ENCODE measurements around the gene HBM. TPM values are rescaled to one million over a fixed set of nuclear protein-coding genes. Genes with fewer than 3 reads are reported as not detected.
"Not testable (repeated sequence)": the region's sequence is repeated elsewhere in the genome, so short reads cannot be mapped to it uniquely, and the experiment has no call there.

Gene HBM
- total RNA-seq, 1 donor from 2014 or later = 10.4 TPM

DNA sequence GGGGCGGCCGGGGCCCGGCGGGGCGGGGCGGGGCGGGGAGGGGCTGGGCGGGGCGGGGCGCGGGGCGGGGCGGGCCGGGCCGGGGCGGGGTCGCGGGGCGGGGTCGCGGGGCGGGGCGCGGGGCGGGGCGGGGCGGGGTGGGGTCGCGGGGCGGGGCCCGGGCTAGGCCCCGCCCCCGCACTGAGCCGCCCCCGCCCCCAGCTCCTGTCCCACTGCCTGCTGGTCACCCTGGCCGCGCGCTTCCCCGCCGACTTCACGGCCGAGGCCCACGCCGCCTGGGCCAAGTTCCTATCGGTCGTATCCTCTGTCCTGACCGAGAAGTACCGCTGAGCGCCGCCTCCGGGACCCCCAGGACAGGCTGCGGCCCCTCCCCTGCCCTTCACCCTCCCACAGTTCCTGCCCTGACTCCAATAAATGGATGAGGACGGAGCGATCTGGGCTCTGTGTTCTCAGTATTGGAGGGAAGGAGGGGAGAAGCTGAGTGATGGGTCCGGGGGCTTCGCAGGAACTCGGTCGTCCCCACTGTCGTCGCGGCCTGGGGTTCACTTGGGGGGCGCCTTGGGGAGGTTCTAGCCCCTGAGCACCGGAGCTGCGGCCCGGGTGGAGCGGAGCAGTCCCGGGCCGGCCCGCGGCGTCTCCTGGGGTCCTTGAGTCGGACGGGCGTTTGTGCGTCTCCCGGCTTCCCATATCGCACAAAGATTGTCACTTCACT lies 795 bp upstream of the HBM start:
- no peak for ATAC-seq
- intact Hi-C loops (cut with DNase I) = no loop called here
- no peak for DNase-seq (ENCODE audit: low spot score)

DNA sequence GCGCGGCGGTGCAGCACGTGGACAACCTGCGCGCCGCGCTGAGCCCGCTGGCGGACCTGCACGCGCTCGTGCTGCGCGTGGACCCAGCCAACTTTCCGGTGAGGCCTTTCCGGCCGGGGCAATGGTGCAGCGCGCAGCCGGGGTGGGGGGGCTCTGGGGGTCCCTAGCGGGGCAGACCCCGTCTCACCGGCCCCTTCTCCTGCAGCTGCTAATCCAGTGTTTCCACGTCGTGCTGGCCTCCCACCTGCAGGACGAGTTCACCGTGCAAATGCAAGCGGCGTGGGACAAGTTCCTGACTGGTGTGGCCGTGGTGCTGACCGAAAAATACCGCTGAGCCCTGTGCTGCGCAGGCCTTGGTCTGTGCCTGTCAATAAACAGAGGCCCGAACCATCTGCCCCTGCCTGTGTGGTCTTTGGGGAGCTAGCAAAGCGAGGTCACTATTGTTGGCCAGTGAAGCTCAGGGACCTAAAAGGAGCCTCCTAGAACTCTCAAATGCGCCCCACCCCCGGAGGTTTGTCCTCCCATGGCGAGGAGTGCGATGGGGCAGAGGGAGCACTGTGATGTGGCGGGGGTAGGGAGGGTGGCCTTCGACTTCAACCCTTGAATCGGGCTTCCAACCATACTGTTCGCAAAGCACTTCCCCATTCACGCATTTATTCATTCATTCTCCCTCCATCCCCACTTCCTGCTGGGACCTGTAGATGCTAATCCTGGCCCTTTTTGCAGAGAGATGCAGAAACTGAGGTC lies 770 bp downstream of the HBM start:
- ATAC-seq (no peak), DNase-seq (ENCODE audit: low spot score) (no peak)
- intact Hi-C loops (cut with DNase I) = no loop called here

DNA sequence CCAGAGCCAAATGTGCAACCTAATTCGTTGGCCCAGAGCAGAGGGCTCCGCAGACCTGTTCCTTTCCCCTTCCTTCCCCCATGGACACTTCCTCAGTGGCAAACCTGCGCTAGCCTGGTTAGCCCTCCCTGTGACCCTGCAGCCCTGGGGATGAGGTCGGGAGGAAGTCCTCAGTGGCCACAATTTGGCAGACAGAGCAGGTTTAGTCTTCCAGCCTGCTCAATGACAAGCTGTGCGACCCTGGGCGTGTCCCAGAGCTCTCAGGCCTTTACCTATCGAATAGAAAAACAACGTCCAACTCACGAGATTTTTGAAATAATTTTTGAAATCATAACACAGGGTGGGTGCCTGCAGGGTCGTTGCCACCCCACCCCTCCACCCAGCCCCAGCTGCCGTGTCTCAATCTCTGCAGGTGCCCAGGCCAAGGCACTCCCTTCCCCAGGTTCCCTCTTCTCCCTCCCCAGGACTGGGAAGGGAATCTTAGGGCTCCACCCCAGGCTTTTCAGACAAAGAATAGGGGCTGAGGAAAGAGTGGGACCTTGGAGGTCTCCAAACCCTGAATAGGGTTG lies 1.4 kb downstream of the HBM start:
- DNase-seq (ENCODE audit: low spot score) (no peak), ATAC-seq (no peak)
- intact Hi-C loops (cut with DNase I) = no loop called here

DNA sequence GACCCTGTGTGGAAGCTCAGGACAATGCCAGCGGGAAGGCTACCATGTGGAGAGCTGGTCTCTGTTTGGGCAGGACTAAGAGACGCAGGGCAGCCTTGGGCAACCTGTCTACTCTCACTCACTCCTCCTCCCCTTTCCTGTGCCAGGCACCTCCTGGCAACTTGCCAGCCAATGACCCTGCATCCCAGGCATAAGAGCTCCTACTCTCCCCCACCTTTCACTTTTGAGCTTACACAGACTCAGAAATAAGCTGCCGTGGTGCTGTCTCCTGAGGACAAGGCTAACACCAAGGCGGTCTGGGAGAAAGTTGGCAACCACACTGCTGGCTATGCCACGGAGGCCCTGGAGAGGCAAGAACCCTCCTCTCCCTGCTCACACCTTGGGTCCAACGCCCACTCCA lies 2.6 kb downstream of the HBM start:
- DNase-seq (ENCODE audit: low spot score) = no peak
- no peak for ATAC-seq
- intact Hi-C loops (cut with DNase I) = no loop called here

DNA sequence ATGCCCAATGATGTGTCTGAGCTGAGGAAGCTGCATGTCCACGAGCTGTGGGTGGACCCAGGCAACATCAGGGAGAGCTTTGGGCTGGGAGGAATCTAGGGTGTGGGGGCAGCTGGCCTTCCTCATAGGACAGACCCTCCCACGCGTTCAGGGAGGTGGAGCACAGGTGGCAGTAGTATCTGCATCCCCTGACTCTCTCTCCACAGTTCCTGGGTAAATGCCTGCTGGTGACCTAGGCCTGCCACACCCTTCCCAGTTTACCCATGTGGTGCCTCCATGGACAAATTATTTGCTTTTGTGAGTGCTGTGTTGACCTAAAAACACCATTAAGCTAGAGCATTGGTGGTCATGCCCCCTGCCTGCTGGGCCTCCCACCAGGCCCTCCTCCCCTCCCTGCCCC lies 3.2 kb downstream of the HBM start:
- intact Hi-C loops (cut with DNase I) = no loop called here
- no peak for DNase-seq (ENCODE audit: low spot score)
- ATAC-seq = no peak

DNA sequence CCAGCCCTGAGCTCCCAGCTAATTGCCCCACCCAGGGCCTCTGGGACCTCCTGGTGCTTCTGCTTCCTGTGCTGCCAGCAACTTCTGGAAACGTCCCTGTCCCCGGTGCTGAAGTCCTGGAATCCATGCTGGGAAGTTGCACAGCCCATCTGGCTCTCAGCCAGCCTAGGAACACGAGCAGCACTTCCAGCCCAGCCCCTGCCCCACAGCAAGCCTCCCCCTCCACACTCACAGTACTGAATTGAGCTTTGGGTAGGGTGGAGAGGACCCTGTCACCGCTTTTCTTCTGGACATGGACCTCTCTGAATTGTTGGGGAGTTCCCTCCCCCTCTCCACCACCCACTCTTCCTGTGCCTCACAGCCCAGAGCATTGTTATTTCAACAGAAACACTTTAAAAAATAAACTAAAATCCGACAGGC lies 4.3 kb downstream of the HBM start:
- DNase-seq (ENCODE audit: low spot score); intact Hi-C loops (cut with DNase I): not testable (repeated sequence)
- peak; percentile 53 for ATAC-seq

DNA sequence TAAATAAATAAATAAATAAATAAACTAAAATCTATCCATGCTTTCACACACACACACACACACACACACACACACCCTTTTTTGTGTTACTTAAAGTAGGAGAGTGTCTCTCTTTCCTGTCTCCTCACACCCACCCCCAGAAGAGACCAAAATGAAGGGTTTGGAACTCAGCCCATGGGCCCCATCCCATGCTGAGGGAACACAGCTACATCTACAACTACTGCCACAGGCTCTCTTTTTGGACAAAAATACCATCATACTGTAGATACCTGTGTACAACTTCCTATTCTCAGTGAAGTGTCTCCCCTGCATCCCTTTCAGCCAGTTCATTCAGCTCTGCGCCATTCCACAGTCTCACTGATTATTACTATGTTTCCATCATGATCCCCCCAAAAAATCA lies 5.0 kb downstream of the HBM start:
- intact Hi-C loops (cut with DNase I) = no loop called here
- ATAC-seq = no peak
- no peak for DNase-seq (ENCODE audit: low spot score)

DNA sequence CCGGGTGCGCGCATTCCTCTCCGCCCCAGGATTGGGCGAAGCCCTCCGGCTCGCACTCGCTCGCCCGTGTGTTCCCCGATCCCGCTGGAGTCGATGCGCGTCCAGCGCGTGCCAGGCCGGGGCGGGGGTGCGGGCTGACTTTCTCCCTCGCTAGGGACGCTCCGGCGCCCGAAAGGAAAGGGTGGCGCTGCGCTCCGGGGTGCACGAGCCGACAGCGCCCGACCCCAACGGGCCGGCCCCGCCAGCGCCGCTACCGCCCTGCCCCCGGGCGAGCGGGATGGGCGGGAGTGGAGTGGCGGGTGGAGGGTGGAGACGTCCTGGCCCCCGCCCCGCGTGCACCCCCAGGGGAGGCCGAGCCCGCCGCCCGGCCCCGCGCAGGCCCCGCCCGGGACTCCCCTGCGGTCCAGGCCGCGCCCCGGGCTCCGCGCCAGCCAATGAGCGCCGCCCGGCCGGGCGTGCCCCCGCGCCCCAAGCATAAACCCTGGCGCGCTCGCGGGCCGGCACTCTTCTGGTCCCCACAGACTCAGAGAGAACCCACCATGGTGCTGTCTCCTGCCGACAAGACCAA lies 6.7 kb downstream of the HBM start, which contains the start of gene HBA2:
Gene HBA2, plus strand, starts transcription at position 503 of the 568 bp plus-strand sequence. Its CDS starts 37 bp downstream, at position 540.
- DNase-seq (ENCODE audit: low spot score); ATAC-seq; intact Hi-C loops (cut with DNase I): not testable (repeated sequence)

DNA sequence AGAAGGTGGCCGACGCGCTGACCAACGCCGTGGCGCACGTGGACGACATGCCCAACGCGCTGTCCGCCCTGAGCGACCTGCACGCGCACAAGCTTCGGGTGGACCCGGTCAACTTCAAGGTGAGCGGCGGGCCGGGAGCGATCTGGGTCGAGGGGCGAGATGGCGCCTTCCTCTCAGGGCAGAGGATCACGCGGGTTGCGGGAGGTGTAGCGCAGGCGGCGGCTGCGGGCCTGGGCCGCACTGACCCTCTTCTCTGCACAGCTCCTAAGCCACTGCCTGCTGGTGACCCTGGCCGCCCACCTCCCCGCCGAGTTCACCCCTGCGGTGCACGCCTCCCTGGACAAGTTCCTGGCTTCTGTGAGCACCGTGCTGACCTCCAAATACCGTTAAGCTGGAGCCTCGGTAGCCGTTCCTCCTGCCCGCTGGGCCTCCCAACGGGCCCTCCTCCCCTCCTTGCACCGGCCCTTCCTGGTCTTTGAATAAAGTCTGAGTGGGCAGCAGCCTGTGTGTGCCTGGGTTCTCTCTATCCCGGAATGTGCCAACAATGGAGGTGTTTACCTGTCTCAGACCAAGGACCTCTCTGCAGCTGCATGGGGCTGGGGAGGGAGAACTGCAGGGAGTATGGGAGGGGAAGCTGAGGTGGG lies 7.6 kb downstream of the HBM start:
- DNase-seq (ENCODE audit: low spot score); ATAC-seq; intact Hi-C loops (cut with DNase I): not testable (repeated sequence)

DNA sequence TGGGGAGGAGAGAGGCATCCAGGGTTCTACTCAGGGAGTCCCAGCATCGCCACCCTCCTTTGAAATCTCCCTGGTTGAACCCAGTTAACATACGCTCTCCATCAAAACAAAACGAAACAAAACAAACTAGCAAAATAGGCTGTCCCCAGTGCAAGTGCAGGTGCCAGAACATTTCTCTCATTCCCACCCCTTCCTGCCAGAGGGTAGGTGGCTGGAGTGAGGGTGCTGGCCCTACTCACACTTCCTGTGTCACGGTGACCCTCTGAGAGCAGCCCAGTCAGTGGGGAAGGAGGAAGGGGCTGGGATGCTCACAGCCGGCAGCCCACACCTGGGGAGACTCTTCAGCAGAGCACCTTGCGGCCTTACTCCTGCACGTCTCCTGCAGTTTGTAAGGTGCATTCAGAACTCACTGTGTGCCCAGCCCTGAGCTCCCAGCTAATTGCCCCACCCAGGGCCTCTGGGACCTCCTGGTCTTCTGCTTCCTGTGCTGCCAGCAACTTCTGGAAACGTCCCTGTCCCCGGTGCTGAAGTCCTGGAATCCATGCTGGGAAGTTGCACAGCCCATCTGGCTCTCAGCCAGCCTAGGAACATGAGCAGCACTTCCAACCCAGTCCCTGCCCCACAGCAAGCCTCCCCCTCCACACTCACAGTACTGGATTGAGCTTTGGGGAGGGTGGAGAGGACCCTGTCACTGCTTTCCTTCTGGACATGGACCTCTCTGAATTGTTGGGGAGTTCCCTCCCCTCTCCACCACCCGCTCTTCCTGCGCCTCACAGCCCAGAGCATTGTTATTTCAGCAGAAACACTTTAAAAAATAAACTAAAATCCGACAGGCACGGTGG lies 8.4 kb downstream of the HBM start:
- DNase-seq (ENCODE audit: low spot score); ATAC-seq; intact Hi-C loops (cut with DNase I): not testable (repeated sequence)

DNA sequence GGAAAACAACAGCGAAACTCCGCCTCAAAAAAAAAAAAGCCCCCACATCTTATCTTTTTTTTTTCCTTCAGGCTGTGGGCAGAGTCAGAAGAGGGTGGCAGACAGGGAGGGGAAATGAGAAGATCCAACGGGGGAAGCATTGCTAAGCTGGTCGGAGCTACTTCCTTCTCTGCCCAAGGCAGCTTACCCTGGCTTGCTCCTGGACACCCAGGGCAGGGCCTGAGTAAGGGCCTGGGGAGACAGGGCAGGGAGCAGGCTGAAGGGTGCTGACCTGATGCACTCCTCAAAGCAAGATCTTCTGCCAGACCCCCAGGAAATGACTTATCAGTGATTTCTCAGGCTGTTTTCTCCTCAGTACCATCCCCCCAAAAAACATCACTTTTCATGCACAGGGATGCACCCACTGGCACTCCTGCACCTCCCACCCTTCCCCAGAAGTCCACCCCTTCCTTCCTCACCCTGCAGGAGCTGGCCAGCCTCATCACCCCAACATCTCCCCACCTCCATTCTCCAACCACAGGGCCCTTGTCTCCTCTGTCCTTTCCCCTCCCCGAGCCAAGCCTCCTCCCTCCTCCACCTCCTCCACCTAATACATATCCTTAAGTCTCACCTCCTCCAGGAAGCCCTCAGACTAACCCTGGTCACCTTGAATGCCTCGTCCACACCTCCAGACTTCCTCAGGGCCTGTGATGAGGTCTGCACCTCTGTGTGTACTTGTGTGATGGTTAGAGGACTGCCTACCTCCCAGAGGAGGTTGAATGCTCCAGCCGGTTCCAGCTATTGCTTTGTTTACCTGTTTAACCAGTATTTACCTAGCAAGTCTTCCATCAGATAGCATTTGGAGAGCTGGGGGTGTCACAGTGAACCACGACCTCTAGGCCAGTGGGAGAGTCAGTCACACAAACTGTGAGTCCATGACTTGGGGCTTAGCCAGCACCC lies 9.5 kb downstream of the HBM start:
- DNase-seq (ENCODE audit: low spot score) = no peak
- no peak for ATAC-seq
- intact Hi-C loops (cut with DNase I) = no loop called here

DNA sequence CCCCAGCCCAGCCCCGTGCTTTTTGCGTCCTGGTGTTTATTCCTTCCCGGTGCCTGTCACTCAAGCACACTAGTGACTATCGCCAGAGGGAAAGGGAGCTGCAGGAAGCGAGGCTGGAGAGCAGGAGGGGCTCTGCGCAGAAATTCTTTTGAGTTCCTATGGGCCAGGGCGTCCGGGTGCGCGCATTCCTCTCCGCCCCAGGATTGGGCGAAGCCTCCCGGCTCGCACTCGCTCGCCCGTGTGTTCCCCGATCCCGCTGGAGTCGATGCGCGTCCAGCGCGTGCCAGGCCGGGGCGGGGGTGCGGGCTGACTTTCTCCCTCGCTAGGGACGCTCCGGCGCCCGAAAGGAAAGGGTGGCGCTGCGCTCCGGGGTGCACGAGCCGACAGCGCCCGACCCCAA lies 10.2 kb downstream of the HBM start:
- intact Hi-C loops (cut with DNase I); ATAC-seq; DNase-seq (ENCODE audit: low spot score): not testable (repeated sequence)

DNA sequence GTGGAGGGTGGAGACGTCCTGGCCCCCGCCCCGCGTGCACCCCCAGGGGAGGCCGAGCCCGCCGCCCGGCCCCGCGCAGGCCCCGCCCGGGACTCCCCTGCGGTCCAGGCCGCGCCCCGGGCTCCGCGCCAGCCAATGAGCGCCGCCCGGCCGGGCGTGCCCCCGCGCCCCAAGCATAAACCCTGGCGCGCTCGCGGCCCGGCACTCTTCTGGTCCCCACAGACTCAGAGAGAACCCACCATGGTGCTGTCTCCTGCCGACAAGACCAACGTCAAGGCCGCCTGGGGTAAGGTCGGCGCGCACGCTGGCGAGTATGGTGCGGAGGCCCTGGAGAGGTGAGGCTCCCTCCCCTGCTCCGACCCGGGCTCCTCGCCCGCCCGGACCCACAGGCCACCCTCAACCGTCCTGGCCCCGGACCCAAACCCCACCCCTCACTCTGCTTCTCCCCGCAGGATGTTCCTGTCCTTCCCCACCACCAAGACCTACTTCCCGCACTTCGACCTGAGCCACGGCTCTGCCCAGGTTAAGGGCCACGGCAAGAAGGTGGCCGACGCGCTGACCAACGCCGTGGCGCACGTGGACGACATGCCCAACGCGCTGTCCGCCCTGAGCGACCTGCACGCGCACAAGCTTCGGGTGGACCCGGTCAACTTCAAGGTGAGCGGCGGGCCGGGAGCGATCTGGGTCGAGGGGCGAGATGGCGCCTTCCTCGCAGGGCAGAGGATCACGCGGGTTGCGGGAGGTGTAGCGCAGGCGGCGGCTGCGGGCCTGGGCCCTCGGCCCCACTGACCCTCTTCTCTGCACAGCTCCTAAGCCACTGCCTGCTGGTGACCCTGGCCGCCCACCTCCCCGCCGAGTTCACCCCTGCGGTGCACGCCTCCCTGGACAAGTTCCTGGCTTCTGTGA lies 11.0 kb downstream of the HBM start, which contains the start of gene HBA1:
Gene HBA1, plus strand, starts transcription at position 204 of the 906 bp plus-strand sequence. Its CDS starts 37 bp downstream, at position 241.
- ATAC-seq; intact Hi-C loops (cut with DNase I); DNase-seq (ENCODE audit: low spot score): not testable (repeated sequence)

DNA sequence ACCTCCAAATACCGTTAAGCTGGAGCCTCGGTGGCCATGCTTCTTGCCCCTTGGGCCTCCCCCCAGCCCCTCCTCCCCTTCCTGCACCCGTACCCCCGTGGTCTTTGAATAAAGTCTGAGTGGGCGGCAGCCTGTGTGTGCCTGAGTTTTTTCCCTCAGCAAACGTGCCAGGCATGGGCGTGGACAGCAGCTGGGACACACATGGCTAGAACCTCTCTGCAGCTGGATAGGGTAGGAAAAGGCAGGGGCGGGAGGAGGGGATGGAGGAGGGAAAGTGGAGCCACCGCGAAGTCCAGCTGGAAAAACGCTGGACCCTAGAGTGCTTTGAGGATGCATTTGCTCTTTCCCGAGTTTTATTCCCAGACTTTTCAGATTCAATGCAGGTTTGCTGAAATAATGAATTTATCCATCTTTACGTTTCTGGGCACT lies 11.6 kb downstream of the HBM start:
- ATAC-seq (no peak), DNase-seq (ENCODE audit: low spot score) (no peak)
- intact Hi-C loops (cut with DNase I) = no loop called here

DNA sequence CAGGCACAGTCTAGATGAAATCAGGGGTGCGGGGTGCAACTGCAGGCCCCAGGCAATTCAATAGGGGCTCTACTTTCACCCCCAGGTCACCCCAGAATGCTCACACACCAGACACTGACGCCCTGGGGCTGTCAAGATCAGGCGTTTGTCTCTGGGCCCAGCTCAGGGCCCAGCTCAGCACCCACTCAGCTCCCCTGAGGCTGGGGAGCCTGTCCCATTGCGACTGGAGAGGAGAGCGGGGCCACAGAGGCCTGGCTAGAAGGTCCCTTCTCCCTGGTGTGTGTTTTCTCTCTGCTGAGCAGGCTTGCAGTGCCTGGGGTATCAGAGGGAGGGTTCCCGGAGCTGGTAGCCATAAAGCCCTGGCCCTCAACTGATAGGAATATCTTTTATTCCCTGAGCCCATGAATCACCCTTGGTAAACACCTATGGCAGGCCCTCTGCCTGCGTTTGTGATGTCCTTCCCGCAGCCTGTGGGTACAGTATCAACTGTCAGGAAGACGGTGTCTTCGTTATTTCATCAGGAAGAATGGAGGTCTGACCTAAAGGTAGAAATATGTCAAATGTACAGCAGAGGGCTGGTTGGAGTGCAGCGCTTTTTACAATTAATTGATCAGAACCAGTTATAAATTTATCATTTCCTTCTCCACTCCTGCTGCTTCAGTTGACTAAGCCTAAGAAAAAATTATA lies 12.3 kb downstream of the HBM start:
- ATAC-seq (no peak), DNase-seq (ENCODE audit: low spot score) (no peak)
- intact Hi-C loops (cut with DNase I) = no loop called here

DNA sequence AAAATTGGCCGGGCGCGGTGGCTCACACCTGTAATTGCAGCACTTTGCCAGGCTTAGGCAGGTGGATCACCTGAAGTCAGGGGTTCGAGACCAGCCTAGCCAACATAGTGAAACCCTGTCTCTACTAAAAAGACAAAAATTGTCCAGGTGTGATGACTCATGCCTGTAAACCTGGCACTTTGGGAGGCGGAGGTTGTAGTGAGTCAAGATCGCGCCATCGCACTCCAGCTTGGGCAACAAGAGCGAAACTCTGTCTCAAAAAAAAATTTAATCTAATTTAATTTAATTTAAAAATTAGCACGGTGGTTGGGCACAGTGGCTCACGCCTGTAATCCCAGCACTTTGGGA lies 12.9 kb downstream of the HBM start:
- ATAC-seq (no peak), DNase-seq (ENCODE audit: low spot score) (no peak)
- intact Hi-C loops (cut with DNase I) = no loop called here

Data from sciatic nerve (tissue), 2 donors.